HG03575 (cell line): Measurements from ENCODE around the gene LATS2.

Experiments
- ATAC-seq: cut with Tn5 transposase; IDR thresholded peaks from one replicate; pipeline ENCODE4 v1.9.1; 2021; ENCODE audit not compliant: unreplicated experiment, insufficient number of reproducible peaks, low FRiP score; ENCODE audit errors: extremely low read depth

LATS2 gene

DNA sequence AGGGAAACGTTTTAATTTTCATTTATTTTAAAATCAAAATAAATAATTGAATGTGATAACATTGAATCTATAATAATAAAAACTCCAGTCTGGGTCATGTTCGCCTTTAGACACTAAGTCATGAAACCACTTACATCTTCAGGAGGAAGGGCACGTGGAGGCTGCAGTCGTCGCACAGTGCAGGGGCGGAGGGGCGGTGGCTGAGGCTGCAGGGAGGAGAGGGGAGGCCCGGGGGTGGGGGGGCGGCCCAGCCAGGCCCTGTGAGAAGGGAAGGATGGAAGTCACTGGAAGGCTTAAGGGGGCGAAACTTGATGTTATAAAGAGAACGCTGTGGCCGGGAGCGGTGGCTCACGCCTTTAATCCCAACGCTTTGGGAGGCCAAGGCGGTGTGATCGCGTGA is 14.9 kb upstream of the LATS2 start:
- ATAC-seq = no peak

- ATAC-seq = no peak
These were observed 14.2 kb upstream of the LATS2 start for GRCh38 chr13:21075379-21076249.

GRCh38 chr13:21075011-21075378 is 13.6 kb upstream of the LATS2 start:
- ATAC-seq = no peak

DNA sequence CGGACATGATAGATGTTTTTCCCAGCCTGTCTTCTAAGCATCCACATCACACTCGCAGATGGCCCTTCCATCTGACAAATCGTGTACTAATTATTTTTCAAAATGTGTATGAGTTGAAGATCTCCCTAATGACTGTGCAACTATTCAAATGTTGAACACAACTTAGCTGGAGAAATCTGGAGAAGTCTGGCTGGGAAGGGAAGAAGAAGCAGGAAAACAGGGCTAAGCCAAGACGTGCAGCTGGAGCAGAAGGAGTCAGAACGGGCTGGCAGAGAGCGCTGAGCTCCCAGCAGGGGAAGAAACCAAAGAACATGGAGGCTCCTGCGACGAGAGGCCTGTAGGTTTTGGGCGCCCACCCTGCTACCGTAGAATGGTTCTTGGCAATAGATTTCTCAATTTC is 13.2 kb upstream of the LATS2 start:
- ATAC-seq = no peak

DNA sequence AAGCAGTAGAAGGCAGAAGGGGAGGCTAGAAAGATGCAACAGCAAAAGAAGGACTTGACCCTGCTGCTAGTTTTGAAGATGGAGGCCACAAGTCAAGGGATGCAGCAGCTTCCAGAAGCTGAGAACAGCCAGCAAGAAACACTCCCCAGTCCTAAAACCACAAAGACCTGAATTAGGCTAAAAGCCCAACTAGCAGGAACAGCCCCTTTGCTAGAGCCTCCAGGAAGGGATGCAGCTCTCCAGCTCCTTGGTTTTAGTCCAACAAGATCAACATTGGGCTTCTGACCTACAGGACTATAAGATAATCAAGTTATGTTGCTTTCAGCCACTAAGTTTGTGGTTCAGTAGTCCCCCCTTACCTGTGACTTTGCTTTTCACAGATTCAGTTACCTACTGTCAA is 10.5 kb upstream of the LATS2 start:
- no peak for ATAC-seq

- no peak for ATAC-seq
These were observed 9.6 kb upstream of the LATS2 start for GRCh38 chr13:21071015-21071414.

DNA sequence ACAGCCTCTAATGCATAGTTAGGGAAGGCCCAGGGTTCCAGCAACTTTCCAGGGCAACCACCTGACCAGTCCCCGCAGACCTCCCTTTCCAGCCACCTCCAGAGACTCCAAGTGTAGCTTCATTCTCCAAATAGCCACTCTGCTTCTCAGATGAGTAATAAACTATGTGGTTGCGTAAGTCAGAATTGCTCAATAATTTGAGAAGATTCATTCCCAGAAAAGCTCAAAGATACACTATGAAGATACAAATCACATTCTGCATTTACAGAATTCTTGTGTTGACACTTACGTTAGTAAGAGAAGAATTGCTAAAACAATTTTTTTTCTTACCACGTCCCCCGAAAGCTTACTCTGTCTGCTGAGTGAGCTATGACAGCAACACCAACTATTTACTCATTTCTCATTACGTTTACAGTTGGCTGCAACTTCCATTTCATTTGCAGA is 8.2 kb upstream of the LATS2 start:
- ATAC-seq = no peak

GRCh38 chr13:21067848-21068247 is 6.5 kb upstream of the LATS2 start:
- ATAC-seq = no peak

- no peak for ATAC-seq
These were observed 5.6 kb upstream of the LATS2 start for GRCh38 chr13:21066946-21067345.

DNA sequence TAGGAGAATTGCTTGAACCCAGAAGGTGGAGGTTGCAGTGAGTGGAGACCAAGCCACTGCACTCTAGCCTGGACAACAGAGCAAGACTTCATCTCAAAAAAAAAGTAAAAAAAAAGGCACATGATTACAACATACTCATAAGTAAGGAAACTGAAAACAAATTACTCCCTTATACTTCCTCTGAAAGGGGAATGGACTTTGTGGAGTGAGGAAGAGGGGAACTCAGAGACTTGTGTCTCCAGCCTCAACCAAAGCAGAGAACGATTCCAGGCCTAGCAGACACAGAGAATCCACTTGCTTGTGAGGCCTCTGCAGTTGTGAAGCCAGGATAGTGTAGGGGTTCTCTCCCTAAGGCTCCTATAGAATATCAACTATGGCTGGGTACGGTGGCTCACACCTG is 4.3 kb upstream of the LATS2 start:
- ATAC-seq = no peak

DNA sequence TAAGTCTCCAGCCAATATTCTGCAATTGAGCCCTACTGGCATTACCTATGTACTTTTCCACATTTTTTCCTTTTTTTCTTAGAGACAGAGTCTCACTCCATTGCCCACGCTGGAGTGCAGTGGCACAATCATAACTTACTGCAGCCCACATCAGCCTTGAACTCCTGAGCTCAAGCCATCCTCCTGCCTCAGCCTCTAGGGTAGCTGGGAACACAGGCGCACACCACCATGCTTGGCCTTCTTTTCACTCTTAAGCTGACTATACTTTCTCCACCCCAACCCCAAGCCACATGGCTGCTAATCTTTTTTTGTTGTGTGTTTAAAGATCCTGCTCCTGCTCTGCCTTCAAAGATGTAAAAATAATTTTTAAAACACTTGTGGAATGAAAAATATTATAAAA is 1.6 kb upstream of the LATS2 start:
- no peak for ATAC-seq

DNA sequence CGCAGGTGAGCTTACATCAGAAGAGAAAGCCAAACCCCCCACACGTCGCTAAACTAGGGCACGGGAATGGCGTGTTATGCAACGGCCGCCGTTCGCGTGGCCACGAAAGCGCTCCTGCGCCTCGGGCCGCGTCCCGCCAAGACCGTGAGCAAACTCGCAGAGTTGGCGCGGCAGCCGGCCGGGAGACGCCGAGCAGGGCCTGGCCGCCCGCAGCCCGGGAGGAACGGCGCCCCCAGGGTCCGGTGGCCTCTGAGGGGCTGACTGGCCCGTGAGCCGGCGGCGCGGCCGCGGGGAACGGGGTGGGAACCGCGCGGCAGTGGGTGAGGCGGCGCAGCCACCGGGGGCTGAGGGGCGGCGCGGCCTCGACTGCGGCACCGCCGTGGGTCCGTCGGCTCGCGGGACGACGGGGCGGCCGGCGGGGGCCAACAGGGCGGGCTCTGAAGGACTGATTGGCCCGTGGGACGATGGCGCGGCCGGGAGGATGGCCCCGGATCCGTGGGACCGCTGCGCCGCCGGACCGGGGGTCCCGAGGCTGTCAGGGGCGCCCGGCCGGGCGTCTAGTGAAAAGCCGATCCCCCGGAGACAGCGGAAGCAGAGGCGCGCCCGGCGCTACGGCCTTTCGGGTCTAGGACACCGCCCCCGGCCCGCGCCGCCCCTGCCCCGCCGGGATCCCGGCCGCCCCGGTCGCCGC is 903 bp downstream of the LATS2 start:
- no peak for ATAC-seq

GRCh38 chr13:21059641-21060337 is 1.6 kb downstream of the LATS2 start:
- no peak for ATAC-seq

GRCh38 chr13:21058361-21058760 is 3.0 kb downstream of the LATS2 start:
- ATAC-seq = no peak

- no peak for ATAC-seq
These were observed 5.8 kb downstream of the LATS2 start for GRCh38 chr13:21055511-21056045.

GRCh38 chr13:21055016-21055415 is 6.4 kb downstream of the LATS2 start:
- ATAC-seq = no peak

GRCh38 chr13:21054313-21054712 is 7.1 kb downstream of the LATS2 start:
- ATAC-seq = no peak

DNA sequence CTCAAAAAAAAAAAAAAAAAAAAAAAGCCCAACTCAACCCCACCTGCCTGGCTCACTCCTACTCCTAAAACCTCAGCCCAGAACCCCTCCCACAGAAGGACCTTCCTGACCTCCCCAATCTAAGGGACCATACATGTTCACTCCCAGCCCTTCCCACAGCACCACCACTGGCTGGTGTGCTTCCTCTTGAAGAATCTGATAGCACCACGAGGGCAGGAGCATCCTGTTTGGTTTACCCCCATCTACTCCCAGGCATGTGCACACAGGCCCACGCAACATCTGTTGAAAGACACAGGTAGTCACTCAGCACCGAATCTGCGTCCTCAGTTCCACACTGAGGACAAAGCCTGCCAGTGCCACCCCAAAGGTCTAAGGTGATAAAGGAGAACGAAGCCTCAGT is 8.2 kb downstream of the LATS2 start:
- ATAC-seq = no peak

GRCh38 chr13:21051675-21052074 is 9.7 kb downstream of the LATS2 start:
- ATAC-seq = no peak
